Dendritic cell treated with granulocyte-macrophage colony-stimulating factor and Interleukin-4, amounts not matched to agents 40 ng/mL and 50 ng/mL, for 4 days (primary cell): ENCODE data around the gene NANOG.
A peak's percentile ranks its signal among the peaks of the same experiment; 100 is the strongest.
"Not testable (repeated sequence)": the region's sequence is repeated elsewhere in the genome, so short reads cannot be mapped to it uniquely, and the experiment has no call there.

ENCODE experiments used
- H3K27ac Mint-ChIP-seq: one replicate; pipeline ENCODE4 v1.8.0; 2022; ENCODE audit warnings: mild to moderate bottlenecking, mixed read lengths
- H3K27me3 Mint-ChIP-seq: one replicate; pipeline ENCODE4 v1.8.0; 2022; ENCODE audit warnings: mild to moderate bottlenecking, mixed read lengths
- H3K36me3 Mint-ChIP-seq: one replicate; pipeline ENCODE4 v1.8.0; 2022; ENCODE audit warnings: low read depth, mixed read lengths
- H3K4me1 Mint-ChIP-seq: one replicate; pipeline ENCODE4 v1.8.0; 2022; ENCODE audit warnings: low read depth, mixed read lengths
- H3K4me3 Mint-ChIP-seq: one replicate; pipeline ENCODE4 v1.8.0; 2022; ENCODE audit warnings: mild to moderate bottlenecking, moderate library complexity, mixed read lengths
- H3K9me3 Mint-ChIP-seq: one replicate; pipeline ENCODE4 v1.8.0; 2022; ENCODE audit warnings: mixed read lengths
- intact Hi-C: fragments of 100-400 bp; cut with micrococcal nuclease; formaldehyde crosslinking; loops from one replicate; pipeline ENCODE4 v1.15.0; 2022

Gene NANOG

GRCh38 chr12:7788884-7789528 lies at the start of gene NANOG:
TSS of gene NANOG (plus strand) at chr12:7789402. CDS start at chr12:7789615, 213 bp downstream.
- H3K4me3 Mint-ChIP-seq, H3K27me3 Mint-ChIP-seq, H3K9me3 Mint-ChIP-seq, H3K36me3 Mint-ChIP-seq, intact Hi-C loops: not testable (repeated sequence)
- H3K27ac Mint-ChIP-seq = peak within 1 kb of the TSS; percentile 0
- peaks cover 49% of the 10 kb centered on the region for H3K4me1 Mint-ChIP-seq

GRCh38 chr12:7747246-7747645 lies 42.0 kb upstream of the NANOG start, which contains the start of gene CLEC4C:
TSS of gene CLEC4C (minus strand) at chr12:7747375. CDS start at chr12:7747348, 27 bp downstream.
- Mint-ChIP-seq H3K4me1 (peaks cover 21% of the 10 kb centered on the region), H3K9me3 (no peaks in the 10 kb centered on the region), H3K27me3 (no peaks in the 10 kb centered on the region), H3K27ac (peak within 1 kb of the TSS; percentile 16), H3K4me3 (no peak within 1 kb of the TSS), H3K36me3 (no peaks in the 10 kb centered on the region)
- intact Hi-C loops = no loop called here

GRCh38 chr12:7748852-7749251 lies 40.4 kb upstream of the NANOG start:
- H3K27me3 Mint-ChIP-seq = no peaks in the 10 kb centered on the region
- H3K4me3 Mint-ChIP-seq = no peak overlapping the region
- H3K9me3 Mint-ChIP-seq = no peaks in the 10 kb centered on the region
- intact Hi-C loops = no loop called here
- no peaks in the 10 kb centered on the region for H3K36me3 Mint-ChIP-seq
- peaks cover 30% of the 10 kb centered on the region for H3K4me1 Mint-ChIP-seq
- H3K27ac Mint-ChIP-seq = no peak overlapping the region

- Mint-ChIP-seq H3K36me3 (no peaks in the 10 kb centered on the region), H3K27me3 (no peaks in the 10 kb centered on the region), H3K9me3 (no peaks in the 10 kb centered on the region), H3K4me3 (no peak overlapping the region), H3K27ac (no peak overlapping the region), H3K4me1 (peaks cover 29% of the 10 kb centered on the region)
- intact Hi-C loops = no loop called here
Observed at GRCh38 chr12:7749442-7749841, 39.8 kb upstream of the NANOG start.

GRCh38 chr12:7750350-7750749 lies 38.9 kb upstream of the NANOG start:
- Mint-ChIP-seq H3K9me3 (no peaks in the 10 kb centered on the region), H3K27ac (no peak overlapping the region), H3K4me1 (peaks cover 29% of the 10 kb centered on the region), H3K27me3 (no peaks in the 10 kb centered on the region), H3K36me3 (no peaks in the 10 kb centered on the region), H3K4me3 (no peak overlapping the region)
- intact Hi-C loops = no loop called here

GRCh38 chr12:7751394-7751793 lies 37.8 kb upstream of the NANOG start:
- Mint-ChIP-seq H3K36me3 (no peaks in the 10 kb centered on the region), H3K27me3 (no peaks in the 10 kb centered on the region), H3K4me3 (no peak overlapping the region), H3K27ac (no peak overlapping the region), H3K4me1 (peaks cover 29% of the 10 kb centered on the region), H3K9me3 (no peaks in the 10 kb centered on the region)
- intact Hi-C loops = no loop called here

- H3K9me3 Mint-ChIP-seq, intact Hi-C loops, H3K27ac Mint-ChIP-seq, H3K27me3 Mint-ChIP-seq, H3K36me3 Mint-ChIP-seq, H3K4me3 Mint-ChIP-seq: not testable (repeated sequence)
- H3K4me1 Mint-ChIP-seq = peaks cover 25% of the 10 kb centered on the region
Observed at GRCh38 chr12:7751941-7752922, 37.0 kb upstream of the NANOG start.

GRCh38 chr12:7755668-7756067 lies 33.5 kb upstream of the NANOG start:
- intact Hi-C loops, H3K36me3 Mint-ChIP-seq, H3K9me3 Mint-ChIP-seq, H3K27me3 Mint-ChIP-seq, H3K4me3 Mint-ChIP-seq, H3K27ac Mint-ChIP-seq: not testable (repeated sequence)
- peaks cover 32% of the 10 kb centered on the region for H3K4me1 Mint-ChIP-seq

GRCh38 chr12:7756993-7757392 lies 32.2 kb upstream of the NANOG start:
- Mint-ChIP-seq H3K4me1 (peaks cover 32% of the 10 kb centered on the region), H3K36me3 (no peaks in the 10 kb centered on the region), H3K9me3 (no peaks in the 10 kb centered on the region), H3K4me3 (no peak overlapping the region), H3K27me3 (no peaks in the 10 kb centered on the region), H3K27ac (no peak overlapping the region)
- intact Hi-C loops = no loop called here

GRCh38 chr12:7758766-7759140 lies 30.4 kb upstream of the NANOG start:
- Mint-ChIP-seq H3K27me3 (peaks cover 4% of the 10 kb centered on the region), H3K27ac (no peak overlapping the region), H3K9me3 (no peaks in the 10 kb centered on the region), H3K36me3 (no peaks in the 10 kb centered on the region), H3K4me3 (no peak overlapping the region), H3K4me1 (peaks cover 21% of the 10 kb centered on the region)
- intact Hi-C loops = no loop called here

GRCh38 chr12:7769999-7770398 lies 19.2 kb upstream of the NANOG start:
- H3K4me1 Mint-ChIP-seq = peaks cover 5% of the 10 kb centered on the region
- no peak overlapping the region for H3K27ac Mint-ChIP-seq
- no peak overlapping the region for H3K4me3 Mint-ChIP-seq
- no peaks in the 10 kb centered on the region for H3K9me3 Mint-ChIP-seq
- no peaks in the 10 kb centered on the region for H3K27me3 Mint-ChIP-seq
- H3K36me3 Mint-ChIP-seq = no peaks in the 10 kb centered on the region
- intact Hi-C loops = no loop called here

- Mint-ChIP-seq H3K4me1 (peaks cover 7% of the 10 kb centered on the region), H3K9me3 (no peaks in the 10 kb centered on the region), H3K27ac (no peak overlapping the region), H3K36me3 (no peaks in the 10 kb centered on the region), H3K27me3 (no peaks in the 10 kb centered on the region), H3K4me3 (no peak overlapping the region)
- intact Hi-C loops = no loop called here
Observed at GRCh38 chr12:7781274-7781673, 7.9 kb upstream of the NANOG start.

- H3K9me3 Mint-ChIP-seq = no peaks in the 10 kb centered on the region
- H3K4me3 Mint-ChIP-seq = no peak overlapping the region
- H3K27ac Mint-ChIP-seq = no peak overlapping the region
- peaks cover 15% of the 10 kb centered on the region for H3K4me1 Mint-ChIP-seq
- intact Hi-C loops = no loop called here
- no peaks in the 10 kb centered on the region for H3K36me3 Mint-ChIP-seq
- H3K27me3 Mint-ChIP-seq = no peaks in the 10 kb centered on the region
Observed at GRCh38 chr12:7782055-7782454, 7.1 kb upstream of the NANOG start.

GRCh38 chr12:7783433-7783832 lies 5.8 kb upstream of the NANOG start:
- peaks cover 29% of the 10 kb centered on the region for H3K4me1 Mint-ChIP-seq
- H3K36me3 Mint-ChIP-seq, H3K9me3 Mint-ChIP-seq, H3K4me3 Mint-ChIP-seq, intact Hi-C loops, H3K27me3 Mint-ChIP-seq, H3K27ac Mint-ChIP-seq: not testable (repeated sequence)
